ENCODE results near the gene TMED9.
"Not testable (repeated sequence)": the region's sequence is repeated elsewhere in the genome, so short reads cannot be mapped to it uniquely, and the experiment has no call there.

Gene TMED9

DNA sequence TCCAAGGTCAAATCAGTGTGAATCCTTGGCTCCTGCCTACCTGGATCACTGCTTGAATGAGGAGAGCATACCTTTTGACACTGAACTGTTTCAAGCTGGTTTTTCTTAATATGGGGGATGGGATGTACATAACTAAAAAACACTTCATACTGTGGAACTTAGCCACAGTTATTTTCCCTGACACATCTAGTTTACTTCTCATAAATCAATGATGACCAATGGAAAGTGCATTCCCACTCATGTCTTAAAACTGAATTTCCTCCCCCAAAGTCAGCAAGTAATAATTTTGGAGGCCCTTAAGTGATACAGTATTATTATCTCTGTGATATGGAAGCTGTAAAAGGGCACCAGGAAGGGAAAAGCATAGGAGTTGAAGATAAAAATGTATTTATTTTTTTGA is 38.2 kb downstream of the TMED9 start:
- H3K27me3 ChIP-seq (ENCODE audit: insufficient read depth, low read length); H3K27ac ChIP-seq (ENCODE audit: low read length); H3K4me3 ChIP-seq (ENCODE audit: low read length); H3K9me3 ChIP-seq (ENCODE audit: insufficient read depth, low read depth, low read length); H3K4me1 ChIP-seq (ENCODE audit: insufficient read depth, low read length); H3K9ac ChIP-seq (ENCODE audit: low read depth, low read length); H3K36me3 ChIP-seq (ENCODE audit: insufficient read depth, low read depth, low read length): not testable (repeated sequence)

GRCh38 chr5:177634912-177635311 is 42.9 kb downstream of the TMED9 start:
- not testable (repeated sequence) for H3K9me3 ChIP-seq (ENCODE audit: insufficient read depth, low read depth, low read length); H3K4me1 ChIP-seq (ENCODE audit: insufficient read depth, low read length)

GRCh38 chr5:177645462-177645861 is 53.5 kb downstream of the TMED9 start:
- not testable (repeated sequence) for H3K27ac ChIP-seq (ENCODE audit: low read length); H3K4me1 ChIP-seq (ENCODE audit: insufficient read depth, low read length); H3K4me3 ChIP-seq (ENCODE audit: low read length); H3K9ac ChIP-seq (ENCODE audit: low read depth, low read length); H3K9me3 ChIP-seq (ENCODE audit: insufficient read depth, low read depth, low read length); H3K36me3 ChIP-seq (ENCODE audit: insufficient read depth, low read depth, low read length); H3K27me3 ChIP-seq (ENCODE audit: insufficient read depth, low read length)

More at GRCh38 chr5:177634912-177635311, 42.9 kb downstream of the TMED9 start:
- not testable (repeated sequence) for H3K36me3 ChIP-seq (ENCODE audit: insufficient read depth, low read depth, low read length); H3K4me3 ChIP-seq (ENCODE audit: low read length); H3K9ac ChIP-seq (ENCODE audit: low read depth, low read length); H3K27me3 ChIP-seq (ENCODE audit: insufficient read depth, low read length); H3K27ac ChIP-seq (ENCODE audit: low read length)

Measured in iPS-20b (cell line).